OCI-LY1 (cell line): ENCODE data around the gene JAKMIP1.

Source experiments
- H2AFZ ChIP-seq: fragments of 200-600 bp; sonication (generic), shearing (Covaris generic); 2 replicates; pipeline ENCODE4 v1.6.0; 2014; ENCODE audit warnings: antibody characterized with exemption, mild to moderate bottlenecking, low read length
- H3F3A ChIP-seq: fragments of 200-600 bp; sonication (generic), shearing (Covaris generic); 2 replicates; pipeline ENCODE4 v1.6.0; 2014; ENCODE audit warnings: mild to moderate bottlenecking, antibody characterized with exemption, low read length, moderate library complexity; ENCODE audit not compliant: insufficient read depth
- H3K27ac ChIP-seq: fragments of 200-600 bp; sonication (generic); 2 replicates; pipeline ENCODE4 v1.5.1; 2014; ENCODE audit warnings: low read length, mixed run types, mild to moderate bottlenecking, low read depth; ENCODE audit not compliant: poor library complexity, severe bottlenecking
- H3K27me3 ChIP-seq: fragments of 200-600 bp; sonication (generic); 2 replicates; pipeline ENCODE4 v1.6.0; 2014; ENCODE audit warnings: antibody characterized with exemption, mild to moderate bottlenecking, low read length, moderate library complexity; ENCODE audit not compliant: insufficient read depth
- H3K36me3 ChIP-seq: fragments of 200-600 bp; sonication (generic); 2 replicates; pipeline ENCODE4 v1.6.1; 2014; ENCODE audit warnings: mild to moderate bottlenecking, antibody characterized with exemption, low read length, moderate library complexity, mixed read lengths; ENCODE audit not compliant: insufficient read depth
- H3K4me1 ChIP-seq: fragments of 200-600 bp; sonication (generic); 2 replicates; pipeline ENCODE4 v1.5.1; 2014; ENCODE audit warnings: mild to moderate bottlenecking, low read length, moderate library complexity; ENCODE audit not compliant: insufficient read depth, severe bottlenecking
- H3K4me2 ChIP-seq: fragments of 200-600 bp; sonication (generic), shearing (Covaris generic); 2 replicates; pipeline ENCODE4 v1.6.1; 2014; ENCODE audit warnings: low read length
- H3K4me3 ChIP-seq: fragments of 200-600 bp; sonication (generic); 2 replicates; pipeline ENCODE4 v1.5.1; 2014; ENCODE audit warnings: low read length, low read depth, mild to moderate bottlenecking, mixed read lengths; ENCODE audit not compliant: poor library complexity, severe bottlenecking
- H3K79me2 ChIP-seq: fragments of 200-600 bp; shearing (Covaris generic); 2 replicates; pipeline ENCODE4 v1.6.1; 2016; ENCODE audit warnings: mixed run types, low read length, mixed read lengths; ENCODE audit not compliant: insufficient read depth
- H3K9ac ChIP-seq: fragments of 200-600 bp; sonication (generic), shearing (Covaris generic); 2 replicates; pipeline ENCODE4 v1.6.1; 2014; ENCODE audit warnings: mild to moderate bottlenecking, low read length, mixed read lengths
- H3K9me2 ChIP-seq: fragments of 200-600 bp; sonication (generic), shearing (Covaris generic); 2 replicates; pipeline ENCODE4 v1.6.1; 2014; ENCODE audit warnings: low read depth, mild to moderate bottlenecking, low read length, mixed read lengths
- H3K9me3 ChIP-seq: fragments of 200-600 bp; shearing (Covaris generic); 2 replicates; pipeline ENCODE4 v1.6.1; 2014; ENCODE audit warnings: low read length, mixed read lengths
- H4K20me1 ChIP-seq: fragments of 200-600 bp; sonication (generic), shearing (Covaris generic); 2 replicates; pipeline ENCODE4 v1.6.0; 2016; ENCODE audit warnings: mild to moderate bottlenecking, low read length; ENCODE audit not compliant: insufficient read depth
- EZH2 ChIP-seq: fragments of 200-600 bp; sonication (generic), shearing (Covaris generic); IDR thresholded peaks from 2 replicates; pipeline ENCODE4 v1.8.0; 2017; ENCODE audit warnings: borderline replicate concordance, mixed run types, mild to moderate bottlenecking, antibody characterized with exemption, low read length, moderate library complexity, mixed read lengths
- TF ChIP-seq, protein P1 (sequence below): fragments of 200-600 bp; sonication (generic), shearing (Covaris generic); IDR thresholded peaks from 2 replicates; pipeline ENCODE4 v1.5.1; 2017; ENCODE audit warnings: mild to moderate bottlenecking, antibody characterized with exemption, low read length, moderate library complexity, mixed read lengths

JAKMIP1 gene

DNA sequence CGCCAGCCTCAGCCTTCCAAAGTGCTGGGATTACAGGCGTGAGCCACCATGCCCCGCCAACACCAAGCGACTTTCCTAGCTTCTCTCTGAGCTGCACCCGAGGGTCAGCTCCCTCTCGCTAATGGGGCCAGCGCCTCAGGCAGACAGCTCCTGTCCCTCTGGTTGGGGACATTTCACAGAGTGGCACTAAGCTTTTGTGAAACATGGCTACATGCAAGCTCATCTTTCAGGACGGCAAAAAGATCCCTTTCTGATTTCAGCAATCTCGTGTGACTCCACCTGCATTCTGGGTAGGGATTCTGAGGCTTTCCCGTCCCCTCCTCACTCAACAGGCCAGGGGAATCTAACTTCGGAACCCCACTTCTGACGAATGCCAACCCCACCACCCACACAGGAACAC, 151.1 kb downstream of the JAKMIP1 start:
- Histone ChIP-seq H3K27ac (no peak overlapping the region), H3K9me3 (no peaks in the 10 kb centered on the region), H3K36me3 (no peaks in the 10 kb centered on the region), H4K20me1 (no peaks in the 10 kb centered on the region), H3K9ac (no peak overlapping the region), H3F3A (no peaks in the 10 kb centered on the region), H3K9me2 (no peaks in the 10 kb centered on the region), H2AFZ (no peak overlapping the region), H3K4me3 (no peak overlapping the region), H3K4me2 (no peak overlapping the region), H3K4me1 (no peaks in the 10 kb centered on the region), H3K79me2 (no peaks in the 10 kb centered on the region), H3K27me3 (no peaks in the 10 kb centered on the region)
- no peak for TF ChIP-seq EZH2
- TF ChIP-seq, protein P1, sequence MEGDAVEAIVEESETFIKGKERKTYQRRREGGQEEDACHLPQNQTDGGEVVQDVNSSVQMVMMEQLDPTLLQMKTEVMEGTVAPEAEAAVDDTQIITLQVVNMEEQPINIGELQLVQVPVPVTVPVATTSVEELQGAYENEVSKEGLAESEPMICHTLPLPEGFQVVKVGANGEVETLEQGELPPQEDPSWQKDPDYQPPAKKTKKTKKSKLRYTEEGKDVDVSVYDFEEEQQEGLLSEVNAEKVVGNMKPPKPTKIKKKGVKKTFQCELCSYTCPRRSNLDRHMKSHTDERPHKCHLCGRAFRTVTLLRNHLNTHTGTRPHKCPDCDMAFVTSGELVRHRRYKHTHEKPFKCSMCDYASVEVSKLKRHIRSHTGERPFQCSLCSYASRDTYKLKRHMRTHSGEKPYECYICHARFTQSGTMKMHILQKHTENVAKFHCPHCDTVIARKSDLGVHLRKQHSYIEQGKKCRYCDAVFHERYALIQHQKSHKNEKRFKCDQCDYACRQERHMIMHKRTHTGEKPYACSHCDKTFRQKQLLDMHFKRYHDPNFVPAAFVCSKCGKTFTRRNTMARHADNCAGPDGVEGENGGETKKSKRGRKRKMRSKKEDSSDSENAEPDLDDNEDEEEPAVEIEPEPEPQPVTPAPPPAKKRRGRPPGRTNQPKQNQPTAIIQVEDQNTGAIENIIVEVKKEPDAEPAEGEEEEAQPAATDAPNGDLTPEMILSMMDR = no peak

DNA sequence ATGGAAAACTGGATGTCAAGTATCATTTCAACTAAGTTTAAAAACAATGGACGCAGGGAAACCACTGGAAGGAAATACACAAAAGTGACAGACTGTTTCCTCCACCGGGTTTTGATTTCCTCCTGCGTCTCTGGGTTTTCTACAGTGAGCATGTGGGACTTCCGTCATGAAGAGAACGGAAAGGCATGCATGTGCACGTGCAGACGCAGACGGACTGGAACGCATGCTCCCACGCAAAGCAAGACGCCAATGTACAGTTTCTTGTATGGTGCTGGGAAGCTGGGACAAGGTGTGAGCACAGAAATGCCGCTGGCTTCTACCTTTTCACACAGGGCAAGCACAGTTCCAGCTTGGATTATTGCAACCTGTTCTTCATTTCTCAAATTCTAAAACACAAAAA, 151.8 kb downstream of the JAKMIP1 start:
- H3K27ac ChIP-seq = no peak overlapping the region
- TF ChIP-seq, protein P1 = no peak
- TF ChIP-seq EZH2 = no peak
- no peaks in the 10 kb centered on the region for H3K4me1 ChIP-seq
- no peak overlapping the region for H2AFZ ChIP-seq
- no peaks in the 10 kb centered on the region for H3K79me2 ChIP-seq
- H3K4me2 ChIP-seq = no peak overlapping the region
- H3K9me3 ChIP-seq = no peaks in the 10 kb centered on the region
- no peaks in the 10 kb centered on the region for H3K27me3 ChIP-seq
- H3K4me3 ChIP-seq = no peak overlapping the region
- no peaks in the 10 kb centered on the region for H3F3A ChIP-seq
- H4K20me1 ChIP-seq = no peaks in the 10 kb centered on the region
- no peak overlapping the region for H3K9ac ChIP-seq
- H3K36me3 ChIP-seq = no peaks in the 10 kb centered on the region
- no peaks in the 10 kb centered on the region for H3K9me2 ChIP-seq

DNA sequence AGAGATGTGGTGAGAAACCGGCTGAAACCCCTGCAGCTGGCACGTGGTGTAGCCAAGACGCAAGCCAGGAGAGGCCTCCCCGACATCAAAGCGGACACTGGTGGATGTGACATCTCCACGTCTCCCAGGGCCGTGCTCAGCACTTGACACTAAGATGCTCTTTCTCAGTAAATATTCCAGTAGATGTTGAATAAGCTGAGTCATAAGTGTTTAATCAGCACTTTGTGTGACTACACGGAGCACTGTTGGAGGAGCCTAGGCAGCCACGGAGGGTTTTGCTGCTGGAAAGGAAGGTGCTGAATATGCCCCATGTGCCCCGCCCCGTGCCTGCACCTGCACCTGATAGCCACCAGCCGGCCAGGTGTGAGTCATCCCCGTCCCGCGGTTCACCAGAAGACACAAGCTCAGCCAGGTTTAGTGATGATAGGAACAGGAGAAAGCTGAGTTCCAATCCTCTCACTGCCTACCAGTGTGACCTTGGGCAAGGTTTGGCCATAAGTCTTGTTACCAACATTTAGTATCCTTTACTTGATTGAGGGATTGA, 153.1 kb downstream of the JAKMIP1 start:
- Histone ChIP-seq H2AFZ (no peak overlapping the region), H3K9ac (no peak overlapping the region), H3K4me1 (no peaks in the 10 kb centered on the region), H3K27me3 (no peaks in the 10 kb centered on the region), H3F3A (no peaks in the 10 kb centered on the region), H3K27ac (no peak overlapping the region), H3K9me3 (no peaks in the 10 kb centered on the region), H3K4me3 (no peak overlapping the region), H3K9me2 (no peaks in the 10 kb centered on the region), H3K79me2 (no peaks in the 10 kb centered on the region), H4K20me1 (no peaks in the 10 kb centered on the region), H3K4me2 (no peak overlapping the region), H3K36me3 (no peaks in the 10 kb centered on the region)
- TF ChIP-seq, protein P1 = no peak
- no peak for TF ChIP-seq EZH2
